Ecto neural progenitor cell (in vitro differentiated cells): Measurements from ENCODE around the gene KSR1.

Source experiments
- DNase-seq: peaks from one replicate; pipeline ENCODE4 v3.0.0-alpha.2; 2018; ENCODE audit warnings: low spot score

Gene KSR1

DNA sequence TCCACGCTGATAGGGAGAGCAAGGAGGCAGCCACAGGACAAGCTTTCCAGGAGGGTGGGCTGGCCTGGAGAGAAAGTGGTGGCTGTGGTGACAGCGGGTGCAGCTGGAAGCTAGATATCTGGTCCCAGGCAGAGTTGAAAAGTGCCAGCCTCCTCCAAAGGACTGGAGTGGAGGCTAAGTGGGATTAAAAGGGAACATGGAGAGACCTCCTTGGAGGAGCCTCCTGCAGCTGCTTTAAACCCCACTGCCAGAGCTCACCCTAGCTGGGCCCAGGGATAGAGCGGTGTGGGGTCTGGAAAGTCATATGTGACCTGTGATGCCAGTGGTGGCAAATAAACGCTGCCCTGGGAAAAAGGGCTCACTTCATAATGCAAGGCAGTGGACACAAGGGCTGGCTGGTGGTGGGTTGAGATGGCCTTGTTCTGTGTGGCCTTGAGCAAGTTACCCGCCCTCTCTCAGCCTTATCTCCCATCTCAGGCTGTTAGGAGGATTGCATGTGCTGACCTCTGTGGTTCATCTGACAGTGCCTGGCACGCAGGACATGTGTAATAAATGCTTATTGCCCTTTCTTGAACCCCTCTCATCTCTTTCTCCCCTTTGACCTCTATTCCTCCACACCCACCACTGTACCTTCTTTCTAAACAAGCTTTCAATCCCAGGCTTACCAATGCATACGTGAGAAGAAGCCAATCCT, 113.8 kb downstream of the KSR1 start:
- DNase-seq = no peak

DNA sequence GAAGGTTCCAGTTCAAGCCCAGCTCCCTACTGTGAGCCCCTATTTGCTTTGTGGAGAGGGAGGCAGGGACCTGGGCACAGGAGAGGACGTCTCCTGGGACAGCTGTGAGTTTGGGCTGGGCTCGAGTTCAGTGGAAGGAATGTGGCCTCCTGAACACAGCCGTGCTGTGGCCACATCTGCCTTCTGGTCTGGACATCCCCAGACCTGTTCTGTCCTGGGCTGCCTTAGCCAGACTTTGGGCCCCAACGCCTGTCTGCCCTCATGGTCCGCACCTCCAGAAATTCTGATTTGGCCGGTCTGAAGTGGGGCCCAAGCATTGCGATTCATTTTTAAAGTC, 114.3 kb downstream of the KSR1 start:
- no peak for DNase-seq

DNA sequence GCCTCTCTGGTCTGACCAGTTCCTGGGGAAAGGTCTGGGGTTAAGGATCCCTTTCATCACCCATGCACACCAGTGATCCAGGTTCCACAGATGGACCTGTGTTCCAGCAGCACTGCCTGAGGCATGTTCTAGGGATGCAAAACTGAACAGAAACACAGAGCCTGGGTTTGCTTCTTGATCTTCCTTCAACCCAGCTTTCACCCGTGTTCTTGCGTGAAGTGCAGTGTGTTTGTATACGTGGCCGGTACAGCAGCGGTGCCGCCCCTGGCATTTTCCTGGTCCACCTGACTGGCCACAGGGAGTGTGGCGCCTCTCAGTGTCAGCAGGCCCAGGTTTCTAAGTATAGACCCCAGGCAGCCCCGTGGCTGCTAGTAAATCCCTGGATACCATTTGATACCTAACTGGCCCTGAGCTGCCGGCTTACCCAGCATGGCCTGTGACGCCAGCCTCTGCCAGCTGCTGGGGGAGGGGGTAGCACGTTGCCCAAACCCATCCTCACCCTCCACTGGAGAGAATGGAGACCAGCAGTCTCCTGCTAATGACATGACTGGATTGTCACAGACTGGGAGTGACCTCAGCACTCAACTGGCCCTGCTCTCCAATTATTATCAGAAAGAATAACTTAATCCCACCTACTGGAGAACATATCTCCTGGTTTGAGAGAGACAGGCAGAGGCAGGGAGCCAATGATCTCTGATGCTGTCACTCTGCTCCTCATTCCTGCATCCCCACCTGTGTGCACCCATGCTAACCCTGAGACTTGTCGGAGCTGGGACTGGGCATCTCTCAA, 115.5 kb downstream of the KSR1 start:
- no peak for DNase-seq

DNA sequence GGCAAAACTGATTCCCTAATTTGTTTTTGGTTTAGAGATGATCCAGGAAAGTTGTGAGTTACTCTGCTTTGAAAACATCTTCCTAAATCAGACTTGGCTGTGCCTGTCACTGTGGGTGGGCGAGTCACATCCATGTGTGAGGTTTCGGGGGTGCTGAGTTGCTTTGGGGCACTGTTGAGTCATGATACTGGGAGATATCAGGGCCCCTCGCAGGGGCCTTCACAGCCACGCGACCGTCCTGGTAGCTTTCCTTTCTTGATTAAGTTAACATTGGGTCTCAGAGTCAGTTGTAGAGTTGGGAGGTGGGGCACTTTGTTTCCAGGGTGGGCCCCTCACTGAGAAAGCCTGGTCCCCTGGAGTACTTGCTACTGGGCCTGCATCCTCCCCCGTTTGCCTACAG, 116.4 kb downstream of the KSR1 start:
- no peak for DNase-seq

DNA sequence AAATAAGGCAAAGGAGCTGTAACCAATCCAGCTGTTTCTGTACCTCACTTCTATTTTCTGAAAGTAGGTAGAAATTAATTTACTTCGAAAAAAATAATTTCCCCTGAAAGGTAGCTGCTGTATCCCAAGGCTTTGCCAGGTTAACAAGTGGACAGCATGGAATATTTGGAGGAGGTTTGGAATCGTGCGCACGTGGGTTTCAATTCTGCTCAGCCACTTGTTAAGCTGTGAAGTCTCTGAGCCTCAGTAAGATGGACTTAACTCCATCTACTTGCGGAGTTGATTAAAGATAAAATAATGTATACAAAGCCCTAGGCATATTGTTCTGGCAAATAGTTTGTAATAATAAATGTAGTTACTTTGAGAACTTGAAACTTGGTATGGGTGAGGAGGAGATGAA, 117.3 kb downstream of the KSR1 start:
- no peak for DNase-seq

DNA sequence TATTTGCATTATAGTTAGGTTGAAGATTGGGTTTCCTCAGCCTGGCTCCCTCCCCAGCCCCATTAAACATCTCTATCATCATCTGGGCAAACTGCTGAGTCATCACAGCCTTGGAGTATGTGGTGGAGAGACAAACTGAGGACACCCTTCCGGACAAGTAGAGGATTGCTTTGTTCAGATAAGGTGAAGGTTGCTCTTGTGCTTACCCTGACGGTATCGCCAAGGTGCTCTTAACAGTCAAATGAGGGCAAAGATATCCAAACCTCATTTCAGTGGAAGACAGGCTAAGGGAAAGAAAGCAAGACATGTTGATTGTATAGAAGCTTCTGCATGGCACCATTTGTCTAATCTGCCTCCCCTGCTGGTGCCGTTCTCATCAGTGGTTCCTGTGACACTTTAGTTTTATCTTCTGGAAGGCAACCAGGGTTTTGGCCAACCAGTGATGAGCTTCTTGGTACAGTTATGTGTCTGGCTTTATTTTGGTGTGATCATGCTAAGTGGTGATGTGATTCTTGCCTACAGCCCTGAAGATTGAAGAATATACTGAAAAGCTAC, 117.8 kb downstream of the KSR1 start:
- DNase-seq = no peak

DNA sequence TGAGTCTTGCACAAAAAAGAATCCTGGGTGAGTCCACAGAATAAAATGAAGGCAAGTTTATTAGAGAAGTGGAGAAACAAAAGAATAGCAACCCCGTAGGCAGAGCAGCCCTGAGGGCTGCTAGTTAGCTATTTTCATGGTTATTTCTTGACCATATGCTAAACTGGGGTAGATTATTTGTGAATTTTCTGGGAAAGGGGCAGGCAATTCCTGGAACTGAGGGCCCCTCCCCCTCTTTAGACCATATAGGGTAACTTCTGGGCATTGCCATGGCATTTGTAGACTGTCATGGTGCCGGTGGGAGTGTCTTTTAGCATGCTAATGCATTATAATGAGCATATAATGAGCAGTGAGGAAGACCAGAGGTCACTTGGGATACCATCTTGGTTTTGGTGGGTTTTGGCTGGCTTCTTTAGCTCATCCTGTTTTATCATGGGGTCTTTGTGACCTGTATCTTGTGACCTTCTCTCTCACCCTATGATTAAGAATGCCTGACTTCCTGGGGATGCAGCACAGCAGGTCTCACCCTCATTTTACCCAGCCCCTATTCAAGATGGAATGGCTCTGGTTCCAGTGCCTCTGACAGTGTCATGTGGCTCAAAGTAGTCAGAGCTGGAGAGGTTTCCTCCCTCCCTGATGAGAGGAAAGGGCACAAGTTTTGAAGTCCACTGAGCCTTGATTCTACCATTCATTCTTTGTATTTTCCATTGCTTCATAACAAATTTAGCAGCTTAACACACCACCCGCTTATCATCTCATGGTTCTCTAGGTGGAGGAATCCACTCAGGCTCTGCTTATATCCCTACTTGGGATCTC, 119.1 kb downstream of the KSR1 start:
- DNase-seq = no peak

DNA sequence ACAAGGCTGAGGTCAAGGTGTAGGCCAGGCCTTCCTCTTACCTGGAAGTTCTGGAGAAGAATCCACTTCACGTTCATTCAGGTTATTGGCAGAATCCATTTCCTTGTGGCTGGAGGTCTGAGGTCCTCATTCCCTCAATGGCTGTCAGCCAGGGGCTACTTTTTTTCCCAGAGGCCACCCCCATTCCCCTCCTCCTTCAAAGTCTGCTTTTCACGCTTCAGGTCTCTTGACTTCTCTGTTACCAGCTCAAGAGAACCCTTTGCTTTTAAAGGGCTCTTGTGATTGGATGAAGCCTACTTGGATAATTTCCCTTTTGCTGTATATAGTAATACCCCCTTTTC, 119.6 kb downstream of the KSR1 start:
- DNase-seq = no peak

DNA sequence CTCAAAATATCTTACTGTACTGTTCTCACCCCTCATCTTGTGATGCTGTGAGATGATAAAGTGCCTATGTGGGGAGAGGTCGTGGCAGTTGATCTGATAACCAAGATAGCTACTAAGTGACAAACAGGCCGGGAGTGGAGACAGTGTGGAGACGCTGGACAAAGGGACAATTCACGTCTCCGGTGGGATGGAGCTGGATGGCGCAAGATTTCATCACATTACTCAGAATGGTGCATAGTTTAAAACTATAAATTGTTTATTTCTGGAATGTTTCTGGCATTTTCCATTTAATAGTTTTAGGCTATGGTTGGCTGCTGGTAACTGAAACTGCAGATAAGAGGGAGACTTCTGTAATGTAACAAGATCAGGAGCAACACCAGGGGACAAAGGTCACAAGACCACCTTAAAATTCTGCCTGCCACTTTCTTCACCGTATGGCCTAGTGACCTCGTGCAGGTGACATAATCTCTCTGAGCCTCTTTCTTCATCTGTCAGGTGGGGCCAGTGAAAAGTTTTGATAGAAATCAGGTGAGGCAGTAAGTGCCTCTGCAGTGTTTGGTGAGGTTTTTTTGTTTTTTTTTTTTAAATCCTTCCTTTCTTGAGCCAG, 120.3 kb downstream of the KSR1 start:
- DNase-seq = no peak

DNA sequence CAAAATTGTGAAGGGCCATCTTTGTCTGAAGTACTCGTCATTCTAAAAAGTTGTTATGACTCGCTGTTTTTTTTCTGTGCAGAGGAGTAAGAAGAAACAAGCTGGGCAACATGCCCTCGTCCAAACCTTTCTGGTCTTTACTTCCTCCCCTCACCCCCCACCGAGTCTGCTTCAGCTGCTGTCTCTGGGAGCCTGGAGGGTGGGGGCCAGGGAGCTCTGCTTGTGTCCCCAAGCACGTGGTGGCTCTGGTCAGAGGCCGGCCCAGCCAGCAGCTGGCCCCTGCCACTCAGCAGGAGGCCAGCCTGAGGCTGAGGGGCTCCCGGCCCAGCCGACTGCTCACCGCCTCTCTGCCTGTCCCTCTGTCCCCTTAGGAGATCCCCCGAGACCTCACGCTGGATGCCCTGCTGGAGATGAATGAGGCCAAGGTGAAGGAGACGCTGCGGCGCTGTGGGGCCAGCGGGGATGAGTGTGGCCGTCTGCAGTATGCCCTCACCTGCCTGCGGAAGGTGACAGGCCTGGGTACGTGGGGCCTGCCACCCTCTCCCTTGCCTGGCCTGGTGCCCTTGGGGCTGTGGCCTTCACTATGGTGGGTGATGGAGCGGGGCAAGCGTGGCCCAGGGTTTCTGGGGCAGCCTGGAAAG, 121.0 kb downstream of the KSR1 start:
- peak; percentile 66 for DNase-seq

DNA sequence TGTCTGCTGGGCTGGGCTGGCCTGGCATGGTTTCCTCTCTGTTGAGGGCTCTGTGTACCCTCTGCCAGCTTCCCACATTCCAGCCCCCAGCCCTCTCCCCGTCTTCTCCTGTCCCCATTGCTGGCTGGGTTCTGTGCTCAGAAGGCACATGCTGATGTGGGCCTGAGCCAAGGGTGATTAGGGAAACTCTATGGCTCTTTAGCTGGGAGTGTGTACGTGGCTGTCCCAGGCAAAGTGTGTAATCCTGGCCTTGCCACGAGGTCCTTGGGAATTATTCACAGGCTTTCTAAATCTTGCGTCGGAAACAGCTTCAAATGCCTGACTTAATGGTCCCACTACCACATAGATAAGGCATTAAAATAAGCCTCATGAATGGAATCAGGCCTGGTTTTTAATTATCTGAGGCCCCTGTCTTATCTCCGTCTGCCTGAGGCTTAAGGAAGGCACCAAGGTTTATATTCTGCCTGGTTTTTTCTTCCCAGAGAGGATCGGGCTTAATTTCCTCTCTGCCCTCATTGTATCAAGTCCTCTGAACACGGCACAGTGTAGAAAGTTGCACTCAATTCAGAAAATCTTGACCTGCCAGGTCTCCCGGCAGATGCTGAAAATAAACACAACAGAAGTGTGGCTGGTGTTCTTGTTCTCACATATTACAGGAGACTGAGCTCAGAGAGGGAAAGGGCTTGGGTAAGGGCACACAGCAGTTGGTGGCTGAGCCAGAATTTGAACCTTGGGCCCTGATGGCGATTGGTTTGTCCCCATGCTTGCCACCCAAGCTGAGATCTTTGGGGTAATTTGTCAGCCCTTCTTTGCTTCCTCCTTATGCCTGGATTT, 121.9 kb downstream of the KSR1 start:
- no peak for DNase-seq

DNA sequence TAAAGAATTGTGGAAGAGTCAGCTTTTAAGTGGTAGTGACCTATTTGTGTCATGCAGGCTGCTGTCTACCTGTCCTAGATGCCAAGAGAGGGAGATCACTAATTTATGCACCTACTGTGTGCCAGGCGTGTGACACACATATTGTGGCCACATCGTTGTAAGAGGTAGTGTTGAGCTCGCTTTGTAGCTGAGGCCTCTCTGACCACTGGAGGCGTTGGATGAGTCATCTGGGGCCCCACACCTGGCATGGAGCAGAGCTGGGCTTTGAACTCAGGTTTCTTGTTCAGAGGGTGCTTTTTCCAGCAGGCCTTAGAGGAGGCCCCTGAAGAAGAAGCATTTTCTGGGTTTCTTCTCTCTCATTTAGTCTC, 122.5 kb downstream of the KSR1 start:
- no peak for DNase-seq

DNA sequence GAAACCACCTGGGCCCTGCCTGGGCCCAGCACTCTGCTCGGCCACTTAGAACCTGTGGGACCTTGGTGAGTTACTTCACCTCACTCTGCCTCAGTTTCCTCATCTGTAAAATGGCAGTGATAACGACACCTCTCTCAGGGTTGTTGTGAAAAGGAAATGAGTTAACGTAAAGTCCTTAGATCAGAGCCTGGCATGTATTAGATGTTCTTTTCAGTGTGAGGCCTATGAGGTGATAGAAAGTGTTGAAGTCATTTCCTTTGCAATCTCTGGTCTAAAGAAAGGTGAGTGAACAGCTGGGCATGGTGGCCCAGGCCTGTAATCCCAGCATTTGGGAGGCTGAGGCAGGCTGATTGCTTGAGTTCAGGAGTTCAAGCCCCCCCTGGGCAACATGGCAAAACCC, 123.1 kb downstream of the KSR1 start:
- no peak for DNase-seq

DNA sequence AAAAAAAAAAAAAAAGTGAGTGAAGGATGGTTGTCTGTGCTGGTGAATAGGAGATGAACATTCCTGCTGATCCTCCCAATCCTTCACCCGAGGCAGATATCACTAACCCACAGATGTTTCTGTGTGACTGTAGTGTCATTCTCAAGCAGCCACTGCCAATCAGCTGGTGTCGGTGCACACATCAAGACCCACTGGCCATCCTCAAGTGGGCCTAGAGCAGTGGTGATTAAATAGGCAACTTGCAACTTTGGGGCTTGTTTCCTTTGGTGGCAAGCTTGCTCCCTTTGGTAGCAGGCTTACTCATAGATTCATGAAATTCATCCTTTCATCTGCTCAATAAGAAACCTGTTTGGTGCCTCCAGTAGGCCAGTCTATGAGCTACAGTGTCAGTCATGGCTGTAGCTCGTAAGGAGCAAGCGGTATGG, 123.7 kb downstream of the KSR1 start:
- no peak for DNase-seq

DNA sequence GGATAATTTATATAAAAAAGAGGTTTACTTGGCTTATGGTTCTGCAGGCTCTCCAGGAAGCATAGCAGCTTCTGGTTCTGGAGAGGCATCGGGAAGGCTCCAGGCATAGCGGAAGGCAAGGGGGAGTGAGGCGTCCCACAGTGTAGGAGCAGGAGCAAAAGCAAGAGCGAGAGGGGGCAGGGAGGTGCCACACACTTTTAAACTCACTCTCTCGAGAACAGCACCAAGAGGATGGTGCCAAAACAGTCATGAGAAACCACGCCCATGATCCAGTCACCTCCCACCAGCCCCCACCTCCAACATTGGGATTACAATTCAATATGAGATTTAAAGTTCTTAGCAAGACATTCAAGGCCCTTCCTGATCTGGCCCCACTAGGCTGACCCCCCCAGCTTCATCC, 124.8 kb downstream of the KSR1 start:
- DNase-seq = no peak

DNA sequence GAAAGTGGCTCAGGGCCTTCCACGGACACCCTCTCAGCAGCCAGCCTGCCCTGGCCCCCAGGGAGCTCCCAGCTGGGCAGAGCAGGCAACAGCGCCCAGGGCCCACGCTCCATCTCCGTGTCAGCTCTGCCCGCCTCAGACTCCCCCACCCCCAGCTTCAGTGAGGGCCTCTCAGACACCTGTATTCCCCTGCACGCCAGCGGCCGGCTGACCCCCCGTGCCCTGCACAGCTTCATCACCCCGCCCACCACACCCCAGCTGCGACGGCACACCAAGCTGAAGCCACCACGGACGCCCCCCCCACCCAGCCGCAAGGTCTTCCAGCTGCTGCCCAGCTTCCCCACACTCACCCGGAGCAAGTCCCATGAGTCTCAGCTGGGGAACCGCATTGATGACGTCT, 126.4 kb downstream of the KSR1 start:
- DNase-seq = no peak

DNA sequence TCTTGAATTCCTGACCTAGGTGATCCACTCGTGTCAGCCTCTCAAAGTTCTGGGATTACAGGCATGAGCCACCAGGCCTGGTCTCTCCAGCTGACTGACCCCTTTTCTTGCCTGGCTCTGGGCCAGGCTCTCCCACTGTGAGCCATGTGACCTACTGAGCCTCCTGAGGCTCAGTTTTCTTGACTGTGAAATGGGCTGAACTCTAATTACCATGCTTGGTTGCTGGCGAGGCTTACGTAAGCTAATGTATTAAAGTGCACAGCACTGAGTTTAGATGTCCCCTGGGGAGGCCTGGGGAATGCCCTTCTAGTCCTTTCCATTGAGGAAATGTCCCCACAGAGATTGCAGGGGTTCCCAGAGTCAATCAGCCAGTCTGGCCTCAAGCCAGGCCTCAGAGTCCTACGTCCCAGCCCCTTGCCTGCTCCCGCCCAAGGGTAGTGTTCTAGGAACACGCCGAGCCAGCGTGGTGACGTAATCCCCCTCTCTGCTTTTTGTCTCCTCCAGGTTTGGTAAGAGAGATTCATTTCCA, 129.0 kb downstream of the KSR1 start:
- DNase-seq = no peak

DNA sequence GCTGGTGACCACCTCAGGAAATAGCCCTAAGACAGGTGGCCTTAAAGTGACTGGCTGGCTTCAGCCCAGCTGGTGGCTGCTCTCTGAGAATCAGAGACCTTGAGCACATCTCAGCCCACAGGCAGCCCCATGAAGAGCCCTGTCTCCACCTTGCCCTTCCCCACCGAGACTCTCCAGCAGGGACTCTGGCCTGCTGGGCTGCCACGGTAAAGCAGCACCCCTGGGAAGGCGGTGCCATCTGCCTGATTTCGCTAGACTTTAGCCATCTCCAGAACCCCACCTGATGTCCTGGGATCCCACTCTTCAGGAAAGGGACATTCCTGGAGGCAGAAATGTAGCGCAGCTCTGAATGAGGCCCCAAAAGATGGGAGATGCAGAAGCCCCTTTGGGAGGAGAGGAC, 129.5 kb downstream of the KSR1 start:
- DNase-seq = no peak

DNA sequence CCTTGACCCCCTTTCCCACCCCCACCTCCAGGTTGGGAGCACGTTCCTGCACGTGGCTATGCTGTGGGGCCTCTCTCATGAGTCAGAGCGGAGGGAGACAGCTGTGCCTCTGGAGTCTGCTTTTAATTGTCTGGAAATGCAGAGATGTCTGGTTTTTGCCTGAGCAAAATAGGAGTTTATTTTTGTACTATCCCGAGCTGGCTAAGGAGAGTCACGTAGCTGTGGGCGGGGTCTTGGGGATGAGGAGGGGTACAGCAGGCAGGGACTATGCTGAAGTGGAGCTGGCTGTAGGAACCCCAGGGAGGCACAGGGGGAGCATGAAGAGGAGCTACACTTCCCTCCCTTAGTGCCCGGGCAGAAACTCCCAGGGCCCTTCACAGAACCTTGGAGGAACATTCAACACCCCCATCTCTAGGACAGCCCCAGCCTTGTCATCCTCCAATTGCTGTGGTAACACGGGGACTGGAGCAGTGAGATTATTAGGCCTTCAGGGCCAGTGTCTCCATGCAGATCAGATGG, 130.0 kb downstream of the KSR1 start:
- DNase-seq = no peak

DNA sequence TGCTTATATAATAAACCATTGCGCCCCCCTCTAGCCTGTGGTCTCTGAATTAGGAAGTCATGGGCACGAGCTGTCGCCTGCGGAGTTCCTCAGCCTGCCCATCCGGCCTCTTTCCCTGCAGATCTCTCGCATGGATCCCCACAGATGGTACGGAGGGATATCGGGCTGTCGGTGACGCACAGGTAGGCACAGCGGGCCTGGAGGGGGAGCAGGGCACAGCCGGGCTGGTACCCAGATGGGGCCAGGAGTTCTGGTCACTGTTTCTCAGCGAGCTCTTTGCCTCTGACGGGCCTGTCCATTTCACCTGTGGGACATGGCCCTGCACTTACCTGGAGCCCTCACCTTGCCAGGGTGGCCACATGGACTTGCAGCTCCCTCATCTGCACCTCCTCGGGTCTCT, 132.1 kb downstream of the KSR1 start:
- no peak for DNase-seq

DNA sequence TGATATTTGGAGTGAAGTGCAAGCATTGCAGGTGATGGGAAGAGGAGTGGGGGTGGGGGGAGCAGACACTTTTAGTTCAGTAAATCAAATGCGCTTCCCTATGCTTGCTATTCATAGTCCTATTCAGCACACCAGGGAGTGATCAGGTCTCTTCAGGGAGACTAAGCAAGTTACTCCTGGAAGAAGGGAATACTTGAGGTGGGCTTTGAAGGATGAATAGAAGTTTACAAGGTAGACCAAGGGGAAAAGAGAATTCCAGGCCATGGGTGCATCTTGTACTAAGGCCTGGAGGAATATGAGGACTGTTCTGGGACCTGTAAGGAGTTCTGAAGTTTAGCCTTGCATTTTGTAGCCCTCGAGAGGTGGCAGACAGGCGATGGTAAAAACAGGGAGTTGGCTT, 134.6 kb downstream of the KSR1 start:
- no peak for DNase-seq
